Activated CD4-positive, CD25-positive, alpha-beta regulatory T cell (primary cell): ENCODE measurements around the gene ZNF385C.

Source experiments
- DNase-seq, 4 experiments: peaks; one replicate each; lab custom pipeline; 2025; lab: John Stamatoyannopoulos, UW

Gene ZNF385C

DNA sequence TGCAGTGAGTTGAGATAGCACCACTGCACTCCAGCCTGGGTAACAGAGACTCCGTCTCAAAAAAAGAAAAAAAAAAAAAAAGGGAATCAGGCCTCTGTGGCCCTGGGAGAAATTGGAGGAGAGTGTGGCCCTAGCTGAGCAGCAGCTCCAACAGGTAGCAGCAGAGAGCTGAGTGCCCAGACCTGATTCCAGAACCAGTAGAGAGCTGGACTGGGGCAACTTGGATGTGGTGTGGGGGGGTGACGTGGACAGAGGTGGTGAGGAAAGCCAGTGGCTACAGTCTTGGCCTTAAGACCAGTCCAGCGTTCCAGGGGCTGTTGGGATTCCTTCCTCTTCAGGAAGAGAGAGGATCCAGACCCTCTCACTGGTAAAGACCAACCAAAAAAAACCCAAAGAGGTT, 26.0 kb upstream of the ZNF385C start:
- DNase-seq: no peak

- no peak for DNase-seq
Observed at GRCh38 chr17:42122371-42123303, 24.4 kb upstream of the ZNF385C start, which contains the start of gene HSPB9. Gene HSPB9 (plus strand): TSS chr17:42122804. CDS start chr17:42122851, 47 bp downstream.

GRCh38 chr17:42120770-42121769, 22.8 kb upstream of the ZNF385C start, which contains the start of gene KAT2A:
Gene KAT2A (minus strand): TSS chr17:42121367. CDS start chr17:42121304, 63 bp downstream.
- DNase-seq: peak; percentile 53 to 60 (median 56)

GRCh38 chr17:42120161-42120769, 22.0 kb upstream of the ZNF385C start:
- no peak for DNase-seq

GRCh38 chr17:42119301-42119700, 21.0 kb upstream of the ZNF385C start:
- no peak for DNase-seq

GRCh38 chr17:42118545-42118944, 20.3 kb upstream of the ZNF385C start:
- peak in 1 of 4 experiments; percentile 28 for DNase-seq

DNA sequence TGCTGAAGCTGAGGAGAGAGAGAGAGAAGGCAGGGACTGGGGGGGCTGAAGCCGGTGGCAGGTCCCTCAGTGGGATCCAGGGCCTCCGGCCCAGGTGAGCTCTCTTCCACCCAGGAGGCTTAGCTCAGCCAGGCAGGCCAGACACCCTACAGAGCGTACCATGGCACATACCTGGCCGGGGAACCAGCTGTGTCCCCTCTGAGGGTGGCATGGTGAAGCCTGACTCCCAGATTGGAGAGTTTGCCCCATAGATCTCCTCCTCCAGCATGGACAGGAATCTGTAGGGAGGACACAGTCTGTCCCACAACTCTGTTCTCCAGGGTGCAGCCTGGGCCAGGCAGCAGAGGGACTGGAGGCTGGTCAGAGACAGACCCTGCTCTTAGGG, 19.8 kb upstream of the ZNF385C start:
- no peak for DNase-seq

DNA sequence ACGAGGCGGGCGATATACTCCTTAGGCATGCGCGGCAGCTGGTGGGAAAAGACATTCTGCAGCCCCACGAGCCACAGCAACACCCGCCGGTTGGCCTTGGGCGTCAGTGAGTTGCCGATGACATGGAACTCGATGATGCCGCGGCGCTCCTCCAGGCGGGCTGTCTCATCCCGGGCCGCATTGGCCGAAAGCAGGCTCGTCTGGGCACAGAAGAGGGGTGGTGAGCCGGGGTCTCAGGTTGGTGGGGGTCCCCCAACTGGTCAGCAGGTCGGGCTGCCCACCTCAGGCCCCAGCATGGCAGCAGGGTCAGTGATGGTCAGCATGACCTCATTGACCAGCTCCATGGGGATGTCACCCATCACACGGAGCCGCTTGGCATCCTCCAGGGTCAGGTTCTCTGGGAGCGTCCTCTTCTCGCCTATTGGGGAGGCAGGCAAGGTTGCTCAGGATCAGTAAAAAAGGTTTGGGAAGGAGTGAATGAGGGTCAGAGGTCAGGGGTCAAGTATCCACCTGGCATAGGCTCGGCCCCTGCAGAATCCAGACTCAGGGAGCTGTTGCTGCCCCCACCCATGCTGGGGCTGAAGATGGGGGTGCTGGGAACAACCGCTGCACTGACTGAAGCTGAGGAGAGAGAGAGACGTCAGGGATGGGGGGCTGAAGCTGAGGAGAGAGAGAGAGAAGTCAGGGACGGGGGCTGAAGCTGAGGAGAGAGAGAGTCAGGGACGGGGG, 19.3 kb upstream of the ZNF385C start:
- DNase-seq: no peak

DNA sequence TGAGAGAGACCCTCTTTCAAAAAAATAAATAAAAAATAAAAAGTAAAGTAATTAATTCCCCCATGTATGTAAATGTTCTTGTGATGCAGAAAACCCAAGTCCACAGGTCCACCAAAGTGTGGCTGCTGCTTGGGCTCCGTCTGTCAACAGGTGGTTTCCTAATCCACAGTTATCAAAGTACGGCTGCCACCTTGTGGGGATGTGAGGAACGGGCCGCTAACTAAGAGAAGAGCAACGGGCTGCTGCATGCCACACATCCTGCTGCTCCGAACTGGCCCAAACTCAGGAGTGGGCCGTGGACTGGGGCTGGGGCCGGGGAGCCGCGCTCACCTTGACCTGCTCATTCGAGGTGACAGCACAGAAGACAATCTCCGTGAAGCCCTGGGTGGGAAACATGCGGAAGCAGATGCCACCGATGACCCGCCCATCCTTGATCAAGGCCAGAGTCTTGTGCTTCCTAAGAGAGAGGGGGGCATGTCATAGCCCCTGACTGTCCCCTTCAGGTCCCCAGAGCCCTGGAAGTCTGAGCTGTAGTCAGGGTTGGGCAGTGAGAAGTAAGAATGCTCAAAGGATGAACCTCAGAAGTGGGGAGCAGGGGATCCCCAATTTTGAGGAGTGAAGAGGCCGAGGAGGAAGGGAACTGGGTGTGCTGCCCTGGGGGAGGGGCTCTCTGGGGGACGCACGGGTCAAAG, 18.6 kb upstream of the ZNF385C start:
- peak; percentile 68 to 73 (median 69) for DNase-seq

GRCh38 chr17:42114118-42114517, 15.8 kb upstream of the ZNF385C start:
- DNase-seq: no peak

GRCh38 chr17:42113293-42114069, 15.2 kb upstream of the ZNF385C start:
- no peak for DNase-seq

GRCh38 chr17:42112552-42113176, 14.4 kb upstream of the ZNF385C start, which contains the start of gene DHX58:
Gene DHX58 (minus strand): TSS chr17:42112714. CDS start chr17:42111892, 822 bp downstream.
- DNase-seq: peak; percentile 33 to 68 (median 60)

DNA sequence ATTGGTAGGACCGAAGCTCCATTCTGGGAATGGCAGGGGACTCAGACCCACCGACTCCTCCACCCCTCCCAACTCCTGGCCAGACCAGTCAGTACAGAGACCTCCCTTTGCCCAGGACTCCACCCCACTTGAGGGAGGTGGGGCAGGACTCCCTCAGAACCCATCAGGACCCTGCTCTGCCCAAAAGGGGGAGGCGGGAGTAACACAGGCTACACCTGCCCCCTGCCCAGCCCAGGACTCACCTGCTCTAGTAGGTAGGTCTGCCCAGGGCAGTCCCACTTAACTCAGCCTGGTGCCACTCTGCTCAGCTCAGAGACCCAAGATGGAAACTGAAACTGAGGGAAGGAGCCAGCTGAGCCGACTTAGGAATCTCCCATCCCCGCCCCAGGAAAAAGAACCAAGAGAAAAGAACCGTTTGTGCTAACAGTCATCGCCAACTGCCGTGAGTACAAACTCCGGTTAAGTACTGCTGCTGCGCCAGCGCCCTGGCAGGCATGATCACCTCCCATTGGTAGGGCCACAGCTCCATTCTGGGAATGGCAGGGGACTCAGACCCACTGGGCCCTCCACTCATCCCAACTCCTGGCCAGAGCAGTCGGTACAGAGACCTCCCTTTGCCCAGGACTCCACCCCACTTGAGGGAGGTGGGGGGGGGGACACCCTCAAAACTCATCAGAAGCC, 13.7 kb upstream of the ZNF385C start:
- no peak for DNase-seq

- DNase-seq: no peak
Observed at GRCh38 chr17:42111265-42111636, 13.0 kb upstream of the ZNF385C start.

GRCh38 chr17:42110301-42111264, 12.3 kb upstream of the ZNF385C start:
- DNase-seq: no peak

DNA sequence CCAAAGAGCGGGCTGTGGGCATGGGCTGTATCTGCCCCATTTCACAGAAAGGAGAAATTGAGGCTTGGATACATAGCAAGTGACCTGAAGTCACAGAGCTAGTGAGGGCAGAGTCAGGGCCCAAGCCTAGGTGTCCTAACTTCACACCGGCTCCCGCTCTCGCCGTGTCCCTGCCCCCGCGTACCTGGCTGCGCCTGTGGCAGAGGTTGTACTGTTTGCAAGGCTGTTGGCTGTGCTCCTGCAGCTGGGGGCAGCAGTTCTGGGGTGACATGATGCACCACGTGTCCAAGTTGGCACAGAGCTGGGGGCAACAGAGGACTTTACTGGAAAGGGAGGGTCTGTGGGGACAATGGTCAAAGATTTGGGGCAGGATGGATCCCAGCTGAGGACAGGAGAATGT, 10.8 kb upstream of the ZNF385C start:
- DNase-seq: no peak
